Cardiac fibroblast (primary cell): ENCODE data around the gene PTPRQ.

Experiments used
- DNase-seq, 2 donors: peaks; one replicate each; pipeline versions ENCODE4 v3.0.0 to v3.0.0-alpha.2; 2010; ENCODE audit warnings: low read depth in 2 of 2
- H3K4me3 ChIP-seq, 2 donors: replicated peaks in 1 of 2; 1 replicate in 1 of 2; 2 replicates in 1 of 2; pipeline ENCODE4 v1.5.1; 2011; ENCODE audit warnings: low read depth in 2 of 2, low read length in 2 of 2, mild to moderate bottlenecking in 2 of 2, moderate library complexity in 1 of 2
- CTCF ChIP-seq: IDR thresholded peaks from one replicate; pipeline ENCODE4 v1.5.1; 2011; ENCODE audit warnings: low read depth, mild to moderate bottlenecking, low read length, inconsistent platforms

PTPRQ gene

GRCh38 chr12:80598004-80598606 is 154.1 kb downstream of the PTPRQ start:
- TF ChIP-seq CTCF: peak; percentile 54
- peak; percentile 81 to 91 for DNase-seq

GRCh38 chr12:80602455-80602854 is 158.4 kb downstream of the PTPRQ start:
- no peak overlapping the region for H3K4me3 ChIP-seq
- no peak for TF ChIP-seq CTCF
- DNase-seq: no peak

More at GRCh38 chr12:80598004-80598606, 154.1 kb downstream of the PTPRQ start:
- no peak overlapping the region for H3K4me3 ChIP-seq

GRCh38 chr12:80607361-80608135 is 163.5 kb downstream of the PTPRQ start:
- no peak for TF ChIP-seq CTCF
- no peak for DNase-seq
- H3K4me3 ChIP-seq: no peak overlapping the region

- no peak overlapping the region for H3K4me3 ChIP-seq
- no peak for TF ChIP-seq CTCF
- no peak for DNase-seq
Observed at GRCh38 chr12:80617733-80618132, 173.7 kb downstream of the PTPRQ start.

GRCh38 chr12:80620281-80620680 is 176.2 kb downstream of the PTPRQ start:
- no peak for DNase-seq
- TF ChIP-seq CTCF: no peak
- H3K4me3 ChIP-seq: no peak overlapping the region

GRCh38 chr12:80622271-80622670 is 178.2 kb downstream of the PTPRQ start:
- peak; percentile 32 for TF ChIP-seq CTCF
- peak in 1 of 2 donors; percentile 55 for DNase-seq
- H3K4me3 ChIP-seq: no peak overlapping the region
